ENCODE results near the gene CACNA2D4. TPM values are rescaled to one million over a fixed set of nuclear protein-coding genes. Genes with fewer than 3 reads are reported as not detected.

The CACNA2D4 gene
- total RNA-seq, 4 donors from 2014 or later = 0.27 to 3.1 (median 0.92) TPM

GRCh38 chr12:1881301-1881700 lies 37.2 kb downstream of the CACNA2D4 start:
- no peaks in the 10 kb centered on the region for H3K4me1 ChIP-seq
- WGBS, 2 donors = 83 to 86% methylated on average over 2 to 3 of the region's 8 CpGs

GRCh38 chr12:1880876-1881275 lies 37.6 kb downstream of the CACNA2D4 start:
- no peaks in the 10 kb centered on the region for H3K4me1 ChIP-seq
- 89 to 90% methylated on average over 6 of the region's 7 CpGs for WGBS, 2 donors
- H3K4me3 ChIP-seq = no peak overlapping the region
- H3K9me3 ChIP-seq = no peaks in the 10 kb centered on the region
- H3K27me3 ChIP-seq = peaks cover 0 to 12% (median 0%) of the 10 kb centered on the region in 4 donors
- DNase-seq = no peak
- intact Hi-C loops (cut with DNase I) = no loop called here
- TF ChIP-seq POLR2A (IDR thresholded peaks at IDR 0.05) = no peak
- TF ChIP-seq, protein P1, sequence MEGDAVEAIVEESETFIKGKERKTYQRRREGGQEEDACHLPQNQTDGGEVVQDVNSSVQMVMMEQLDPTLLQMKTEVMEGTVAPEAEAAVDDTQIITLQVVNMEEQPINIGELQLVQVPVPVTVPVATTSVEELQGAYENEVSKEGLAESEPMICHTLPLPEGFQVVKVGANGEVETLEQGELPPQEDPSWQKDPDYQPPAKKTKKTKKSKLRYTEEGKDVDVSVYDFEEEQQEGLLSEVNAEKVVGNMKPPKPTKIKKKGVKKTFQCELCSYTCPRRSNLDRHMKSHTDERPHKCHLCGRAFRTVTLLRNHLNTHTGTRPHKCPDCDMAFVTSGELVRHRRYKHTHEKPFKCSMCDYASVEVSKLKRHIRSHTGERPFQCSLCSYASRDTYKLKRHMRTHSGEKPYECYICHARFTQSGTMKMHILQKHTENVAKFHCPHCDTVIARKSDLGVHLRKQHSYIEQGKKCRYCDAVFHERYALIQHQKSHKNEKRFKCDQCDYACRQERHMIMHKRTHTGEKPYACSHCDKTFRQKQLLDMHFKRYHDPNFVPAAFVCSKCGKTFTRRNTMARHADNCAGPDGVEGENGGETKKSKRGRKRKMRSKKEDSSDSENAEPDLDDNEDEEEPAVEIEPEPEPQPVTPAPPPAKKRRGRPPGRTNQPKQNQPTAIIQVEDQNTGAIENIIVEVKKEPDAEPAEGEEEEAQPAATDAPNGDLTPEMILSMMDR (IDR thresholded peaks at IDR 0.05) = no peak
- no peak overlapping the region for H3K27ac ChIP-seq
- no peaks in the 10 kb centered on the region for H3K36me3 ChIP-seq

More at GRCh38 chr12:1881301-1881700, 37.2 kb downstream of the CACNA2D4 start:
- Histone ChIP-seq H3K36me3 (no peaks in the 10 kb centered on the region), H3K4me3 (no peak overlapping the region), H3K27me3 (peaks cover 0 to 16% (median 0%) of the 10 kb centered on the region in 4 donors), H3K27ac (no peak overlapping the region), H3K9me3 (no peaks in the 10 kb centered on the region)
- TF ChIP-seq, protein P1 (IDR thresholded peaks at IDR 0.05) = no peak
- TF ChIP-seq POLR2A (IDR thresholded peaks at IDR 0.05) = no peak
- no peak for DNase-seq
- intact Hi-C loops (cut with DNase I) = no loop called here

- Histone ChIP-seq H3K4me1 (no peaks in the 10 kb centered on the region), H3K4me3 (no peak overlapping the region), H3K27me3 (peaks cover 0 to 12% (median 0%) of the 10 kb centered on the region in 4 donors), H3K36me3 (no peaks in the 10 kb centered on the region), H3K9me3 (no peaks in the 10 kb centered on the region), H3K27ac (no peak overlapping the region)
- intact Hi-C loops (cut with DNase I) = no loop called here
- 63 to 78% methylated on average over 4 to 7 of the region's 18 CpGs for WGBS, 2 donors
- TF ChIP-seq, protein P1 (IDR thresholded peaks at IDR 0.05) = no peak
- TF ChIP-seq POLR2A (IDR thresholded peaks at IDR 0.05) = no peak
- DNase-seq = no peak
Observed at GRCh38 chr12:1880153-1880845, 38.2 kb downstream of the CACNA2D4 start.

DNA sequence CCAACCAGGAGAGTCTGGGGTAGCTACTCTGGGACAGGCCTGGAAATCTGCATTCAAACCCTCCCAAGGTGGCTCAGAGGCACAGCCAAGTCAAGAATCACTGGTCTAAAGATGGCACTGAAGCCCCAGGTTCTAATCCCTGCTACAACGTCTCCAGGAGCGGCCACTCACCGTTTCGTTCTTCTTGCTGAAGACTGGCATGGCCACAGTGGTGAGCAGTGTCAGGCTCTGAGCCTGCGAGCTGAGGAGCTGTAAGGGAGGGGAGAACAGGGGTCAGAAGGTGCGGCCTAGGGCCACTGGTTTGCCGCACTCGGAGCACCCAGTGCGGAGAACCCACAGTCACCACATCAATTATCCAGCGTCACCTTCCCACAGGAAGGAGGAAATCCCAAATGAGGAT lies 38.8 kb downstream of the CACNA2D4 start:
- DNase-seq = no peak
- Histone ChIP-seq H3K4me3 (no peak overlapping the region), H3K27ac (no peak overlapping the region), H3K4me1 (no peaks in the 10 kb centered on the region), H3K27me3 (peaks cover 0 to 12% (median 0%) of the 10 kb centered on the region in 4 donors), H3K36me3 (no peaks in the 10 kb centered on the region), H3K9me3 (no peaks in the 10 kb centered on the region)
- TF ChIP-seq, protein P1 (IDR thresholded peaks at IDR 0.05) = no peak
- TF ChIP-seq POLR2A (IDR thresholded peaks at IDR 0.05) = no peak
- intact Hi-C loops (cut with DNase I) = no loop called here
- 76 to 90% methylated on average over 2 to 8 of the region's 10 CpGs for WGBS, 2 donors

- intact Hi-C loops (cut with DNase I) = no loop called here
- Histone ChIP-seq H3K27me3 (peaks cover 0 to 12% (median 0%) of the 10 kb centered on the region in 4 donors), H3K4me1 (no peaks in the 10 kb centered on the region), H3K27ac (no peak overlapping the region), H3K4me3 (no peak overlapping the region), H3K9me3 (no peaks in the 10 kb centered on the region), H3K36me3 (no peaks in the 10 kb centered on the region)
- no peak for DNase-seq
- 50 to 65% methylated on average over 1 to 4 of the region's 5 CpGs for WGBS, 2 donors
- TF ChIP-seq POLR2A (IDR thresholded peaks at IDR 0.05) = no peak
- TF ChIP-seq, protein P1 (IDR thresholded peaks at IDR 0.05) = no peak
Observed at GRCh38 chr12:1878695-1879094, 39.8 kb downstream of the CACNA2D4 start.
